Mucosa of stomach (tissue), 1 donor: Measurements from ENCODE around the gene SLC22A7.

ENCODE experiments used
- H3K27me3 ChIP-seq: one replicate; pipeline ENCODE4 v1.7.0; 2013; ENCODE audit warnings: mild to moderate bottlenecking, low read length; ENCODE audit not compliant: control insufficient read depth, insufficient read depth
- H3K36me3 ChIP-seq: one replicate; pipeline ENCODE4 v1.7.0; 2013; ENCODE audit warnings: low read length; ENCODE audit not compliant: control insufficient read depth, insufficient read depth
- H3K4me1 ChIP-seq: one replicate; pipeline ENCODE4 v1.7.0; 2013; ENCODE audit warnings: mild to moderate bottlenecking, low read length; ENCODE audit not compliant: control insufficient read depth, insufficient read depth
- H3K4me3 ChIP-seq: one replicate; pipeline ENCODE4 v1.7.0; 2013; ENCODE audit warnings: low read length
- H3K9ac ChIP-seq: one replicate; pipeline ENCODE4 v1.7.0; 2013; ENCODE audit warnings: mild to moderate bottlenecking, low read length, moderate library complexity
- H3K9me3 ChIP-seq: one replicate; pipeline ENCODE4 v1.7.0; 2013; ENCODE audit warnings: mild to moderate bottlenecking, low read length, moderate library complexity; ENCODE audit not compliant: control insufficient read depth
- donor health status: Pancreatic carcinoma.

SLC22A7 gene

DNA sequence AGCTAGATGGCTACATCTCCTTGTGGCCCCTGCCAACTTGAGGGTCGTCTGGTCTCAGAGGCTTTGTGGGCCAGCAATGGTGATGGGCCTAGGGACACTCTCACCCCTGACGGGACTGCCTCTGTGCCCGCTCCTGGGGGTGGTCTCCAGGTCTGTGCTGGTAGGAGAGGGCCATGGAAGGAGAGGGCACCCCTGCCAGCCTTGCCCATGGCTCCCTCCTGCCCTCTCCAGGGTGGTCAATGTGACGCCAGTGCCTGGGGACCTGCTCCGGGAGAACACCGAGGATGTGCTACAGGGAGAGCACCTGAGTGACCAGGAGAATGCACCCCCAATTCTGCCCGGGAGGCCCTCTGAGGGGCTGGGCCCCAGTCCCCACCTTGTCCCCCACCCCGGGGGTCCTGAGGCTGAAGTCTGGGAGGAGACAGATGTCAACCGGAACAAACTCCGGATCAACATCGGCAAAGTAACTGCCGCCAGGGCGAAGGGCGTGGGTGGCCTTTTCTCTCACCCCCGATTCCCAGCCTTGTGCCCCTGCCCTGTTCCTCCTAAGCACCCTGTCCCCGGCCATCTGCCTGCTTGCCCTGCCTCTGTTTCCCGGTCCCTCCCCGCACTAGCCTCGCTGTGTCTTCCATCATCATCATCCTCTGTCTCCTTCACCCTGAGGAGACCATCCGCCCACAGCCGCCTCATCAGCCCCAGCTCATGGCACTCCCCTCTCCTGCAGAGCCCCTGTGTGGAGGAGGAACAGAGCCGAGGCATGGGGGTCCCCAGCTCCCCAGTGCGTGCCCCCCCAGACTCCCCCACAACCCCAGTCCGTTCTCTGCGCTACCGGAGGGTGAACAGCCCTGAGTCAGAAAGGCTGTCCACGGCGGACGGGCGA, 39.0 kb upstream of the SLC22A7 start:
- Histone ChIP-seq H3K4me3 (no peak overlapping the region), H3K9me3 (no peaks in the 10 kb centered on the region), H3K9ac (no peak overlapping the region), H3K36me3 (no peaks in the 10 kb centered on the region), H3K4me1 (peaks cover 3% of the 10 kb centered on the region), H3K27me3 (peaks cover 6% of the 10 kb centered on the region)

DNA sequence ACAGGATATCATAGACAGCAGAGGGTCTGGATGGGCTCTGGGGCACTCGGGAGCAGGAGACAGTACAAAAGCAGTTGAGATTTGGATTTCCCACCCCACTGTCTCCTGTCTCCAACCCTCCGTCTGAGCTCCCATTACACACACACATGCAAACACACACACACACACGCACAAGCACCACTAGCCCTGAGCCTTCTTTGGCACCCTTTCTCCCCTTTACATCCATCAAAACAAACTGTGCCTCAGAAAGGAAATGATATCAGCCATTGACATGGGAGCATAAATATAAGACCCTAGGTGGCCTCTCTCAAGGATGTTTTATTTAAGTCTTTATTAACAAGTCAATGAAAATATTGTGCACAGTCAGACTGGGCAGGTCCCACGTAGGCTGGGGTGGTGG, 37.3 kb upstream of the SLC22A7 start:
- H3K27me3 ChIP-seq = peaks cover 6% of the 10 kb centered on the region
- H3K4me1 ChIP-seq = peaks cover 3% of the 10 kb centered on the region
- H3K9me3 ChIP-seq = no peaks in the 10 kb centered on the region
- no peak overlapping the region for H3K9ac ChIP-seq
- H3K36me3 ChIP-seq = no peaks in the 10 kb centered on the region
- no peak overlapping the region for H3K4me3 ChIP-seq

DNA sequence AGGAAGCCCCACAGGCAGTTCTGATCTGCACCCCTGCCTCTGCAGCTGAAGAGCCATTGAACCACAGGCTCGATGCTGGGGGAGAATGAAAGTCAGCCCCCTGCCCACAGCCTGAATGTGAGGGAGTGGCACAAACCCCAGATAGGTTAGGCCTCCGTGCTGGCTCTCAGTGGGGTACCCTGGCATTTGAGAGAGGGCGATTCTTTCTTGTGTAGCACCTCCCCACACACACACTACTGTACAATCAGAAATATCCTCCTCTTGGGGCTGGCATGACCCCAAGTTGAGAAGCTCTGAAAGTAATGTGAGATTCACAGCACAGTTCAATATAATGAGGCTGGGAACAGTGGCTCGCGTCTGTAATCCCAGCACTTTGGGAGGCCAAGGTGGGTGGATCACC, 36.9 kb upstream of the SLC22A7 start:
- H3K9me3 ChIP-seq = no peaks in the 10 kb centered on the region
- H3K9ac ChIP-seq = no peak overlapping the region
- H3K4me1 ChIP-seq = peaks cover 3% of the 10 kb centered on the region
- H3K36me3 ChIP-seq = no peaks in the 10 kb centered on the region
- H3K27me3 ChIP-seq = peaks cover 6% of the 10 kb centered on the region
- H3K4me3 ChIP-seq = no peak overlapping the region

DNA sequence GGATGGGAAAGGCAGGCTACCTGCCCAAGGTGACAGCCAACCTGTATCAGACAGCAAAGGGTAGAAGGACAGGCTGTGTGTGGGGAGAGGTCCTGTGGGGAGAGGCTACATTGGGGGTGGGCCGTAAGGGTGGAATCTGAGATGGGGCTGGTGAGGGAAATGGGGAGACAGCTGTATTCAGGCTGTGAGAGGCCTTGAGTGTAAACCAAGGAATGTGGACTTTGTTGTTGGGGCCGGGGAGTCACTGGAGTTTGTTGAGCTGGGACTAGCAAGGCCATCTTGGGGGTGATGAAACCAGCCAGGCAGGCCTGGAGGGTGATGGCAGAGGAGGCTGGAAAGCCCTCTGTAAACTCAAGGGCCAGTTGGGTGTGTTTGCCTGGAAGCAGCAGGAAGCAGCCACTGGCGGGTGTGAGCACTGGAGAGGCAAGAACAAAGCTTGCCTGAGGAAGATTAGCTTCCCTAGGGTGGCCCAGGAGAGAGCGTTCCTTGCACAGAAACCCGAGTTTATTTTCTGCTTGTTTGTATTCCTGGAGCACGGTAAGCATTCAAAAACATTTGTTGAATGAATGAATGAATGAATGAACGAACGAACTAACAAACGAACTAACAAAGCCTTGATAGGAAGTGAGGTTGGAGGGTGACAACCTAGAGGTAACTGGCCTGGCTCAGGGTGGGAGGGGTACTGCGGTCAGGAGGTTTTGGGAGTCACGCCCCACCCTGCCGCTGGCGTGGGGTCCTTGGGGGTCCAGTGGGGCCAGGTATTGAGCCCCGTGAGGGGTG, 35.9 kb upstream of the SLC22A7 start:
- H3K4me3 ChIP-seq = no peak overlapping the region
- H3K9ac ChIP-seq = no peak overlapping the region
- peaks cover 6% of the 10 kb centered on the region for H3K4me1 ChIP-seq
- no peaks in the 10 kb centered on the region for H3K9me3 ChIP-seq
- no peaks in the 10 kb centered on the region for H3K36me3 ChIP-seq
- peaks cover 3% of the 10 kb centered on the region for H3K27me3 ChIP-seq

DNA sequence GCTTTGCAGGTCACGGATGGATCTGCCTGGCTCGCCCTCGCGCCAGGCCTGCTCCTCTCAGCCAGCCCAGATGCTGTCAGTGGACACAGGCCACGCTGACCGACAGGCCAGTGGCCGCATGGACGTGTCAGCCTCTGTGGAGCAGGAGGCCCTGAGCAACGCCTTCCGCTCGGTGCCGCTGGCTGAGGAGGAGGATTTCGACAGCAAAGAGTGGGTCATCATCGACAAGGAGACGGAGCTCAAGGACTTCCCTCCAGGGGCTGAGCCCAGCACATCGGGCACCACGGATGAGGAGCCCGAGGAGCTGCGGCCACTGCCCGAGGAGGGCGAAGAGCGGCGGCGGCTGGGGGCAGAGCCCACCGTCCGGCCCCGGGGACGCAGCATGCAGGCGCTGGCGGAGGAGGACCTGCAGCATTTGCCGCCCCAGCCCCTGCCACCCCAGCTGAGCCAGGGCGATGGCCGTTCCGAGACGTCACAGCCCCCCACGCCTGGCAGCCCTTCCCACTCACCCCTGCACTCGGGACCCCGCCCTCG, 35.2 kb upstream of the SLC22A7 start:
- H3K9me3 ChIP-seq = no peaks in the 10 kb centered on the region
- no peak overlapping the region for H3K9ac ChIP-seq
- H3K27me3 ChIP-seq = peaks cover 3% of the 10 kb centered on the region
- H3K36me3 ChIP-seq = no peaks in the 10 kb centered on the region
- H3K4me1 ChIP-seq = peaks cover 12% of the 10 kb centered on the region
- H3K4me3 ChIP-seq = no peak overlapping the region

DNA sequence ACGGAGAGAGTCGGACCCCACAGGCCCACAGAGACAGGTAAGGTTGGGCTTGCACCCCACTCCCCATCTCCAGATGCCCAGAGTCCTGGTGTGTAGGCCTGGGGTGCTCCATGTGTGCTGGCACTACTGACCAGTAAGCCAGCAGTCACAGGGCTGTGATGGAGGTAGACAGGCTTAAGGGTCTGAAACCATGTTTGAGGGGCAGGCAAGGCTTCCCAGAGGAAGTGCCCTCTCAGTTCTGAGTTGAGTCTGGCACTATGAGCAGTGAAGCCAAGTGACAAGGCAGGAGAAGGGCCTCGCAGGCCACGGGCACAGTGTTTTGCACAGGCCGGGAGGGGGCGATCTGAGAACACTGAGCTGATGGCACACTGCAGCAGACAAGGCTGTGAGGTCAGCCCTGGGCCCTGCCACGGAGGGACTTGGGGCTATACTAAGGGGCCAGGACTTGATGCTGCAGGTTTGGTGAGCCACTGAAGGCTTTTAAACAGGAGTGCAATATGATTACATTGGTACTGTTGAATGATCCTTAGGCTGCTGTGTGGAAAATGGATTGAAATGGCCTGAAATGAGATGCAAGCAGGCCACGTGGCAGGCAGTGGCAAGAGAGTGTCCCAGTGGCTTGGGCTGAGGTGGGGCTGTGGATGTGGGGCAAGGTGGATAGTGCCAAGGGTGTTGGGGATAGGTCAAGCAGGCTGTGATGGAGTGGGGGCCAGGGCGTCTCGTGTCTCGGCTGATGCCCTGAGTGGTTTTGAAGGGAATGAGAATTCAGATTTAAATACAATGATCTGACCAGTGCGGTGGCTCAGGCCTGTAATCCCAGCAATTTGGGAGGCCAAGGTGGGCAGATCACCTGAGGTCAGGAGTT, 34.5 kb upstream of the SLC22A7 start:
- Histone ChIP-seq H3K36me3 (no peaks in the 10 kb centered on the region), H3K4me1 (peaks cover 19% of the 10 kb centered on the region), H3K9me3 (no peaks in the 10 kb centered on the region), H3K4me3 (no peak overlapping the region), H3K9ac (no peak overlapping the region), H3K27me3 (no peaks in the 10 kb centered on the region)

DNA sequence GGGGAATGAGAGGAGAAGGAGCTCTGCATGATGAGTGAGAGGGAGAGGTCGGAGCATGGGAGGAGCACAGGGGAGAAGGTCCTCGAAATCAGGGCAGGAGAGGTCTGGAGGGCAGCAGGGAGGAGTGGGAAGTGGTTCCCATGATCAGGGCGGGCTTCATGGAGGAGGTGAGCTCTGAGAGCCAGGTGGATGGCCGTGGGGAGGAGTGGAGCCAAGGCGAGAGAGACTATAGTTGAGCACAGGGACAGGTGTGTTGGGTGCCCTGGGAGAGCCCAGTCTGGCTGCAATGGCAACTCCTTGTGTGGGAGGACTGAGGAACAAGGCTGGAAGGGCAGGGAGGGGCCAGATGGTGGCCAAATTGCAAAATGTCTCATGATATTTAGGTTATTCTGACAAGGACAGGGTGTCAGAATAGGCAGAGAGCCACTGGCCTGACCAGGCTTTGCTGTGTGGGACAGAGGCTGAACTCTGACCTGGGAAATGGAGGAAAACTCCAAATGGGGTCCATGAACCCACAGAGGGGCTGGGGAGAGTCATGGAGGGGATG, 33.4 kb upstream of the SLC22A7 start:
- Histone ChIP-seq H3K9me3 (no peaks in the 10 kb centered on the region), H3K9ac (no peak overlapping the region), H3K27me3 (no peaks in the 10 kb centered on the region), H3K4me1 (peaks cover 30% of the 10 kb centered on the region), H3K4me3 (no peak overlapping the region), H3K36me3 (no peaks in the 10 kb centered on the region)

DNA sequence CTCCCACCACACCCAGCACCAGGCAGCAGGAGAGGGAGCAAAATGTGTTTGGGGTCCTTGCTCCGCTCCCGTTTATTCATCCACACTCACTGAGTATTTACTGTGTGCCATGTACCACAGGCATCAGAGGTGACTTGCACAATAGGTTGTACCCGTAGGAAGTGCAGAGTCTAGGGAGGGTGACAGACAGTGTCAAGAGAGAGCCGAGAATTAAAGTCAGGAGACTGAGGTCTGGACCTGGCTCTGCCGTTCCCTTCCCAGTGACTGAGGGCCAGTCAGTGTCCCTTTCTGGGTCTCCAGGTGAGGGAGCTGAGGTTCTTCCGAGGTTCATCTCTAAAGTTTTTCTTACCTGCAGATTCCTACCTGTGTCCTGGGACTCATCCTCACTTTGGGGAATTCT, 32.5 kb upstream of the SLC22A7 start:
- peaks cover 39% of the 10 kb centered on the region for H3K4me1 ChIP-seq
- H3K9ac ChIP-seq = no peak overlapping the region
- no peak overlapping the region for H3K4me3 ChIP-seq
- no peaks in the 10 kb centered on the region for H3K27me3 ChIP-seq
- no peaks in the 10 kb centered on the region for H3K9me3 ChIP-seq
- H3K36me3 ChIP-seq = no peaks in the 10 kb centered on the region

DNA sequence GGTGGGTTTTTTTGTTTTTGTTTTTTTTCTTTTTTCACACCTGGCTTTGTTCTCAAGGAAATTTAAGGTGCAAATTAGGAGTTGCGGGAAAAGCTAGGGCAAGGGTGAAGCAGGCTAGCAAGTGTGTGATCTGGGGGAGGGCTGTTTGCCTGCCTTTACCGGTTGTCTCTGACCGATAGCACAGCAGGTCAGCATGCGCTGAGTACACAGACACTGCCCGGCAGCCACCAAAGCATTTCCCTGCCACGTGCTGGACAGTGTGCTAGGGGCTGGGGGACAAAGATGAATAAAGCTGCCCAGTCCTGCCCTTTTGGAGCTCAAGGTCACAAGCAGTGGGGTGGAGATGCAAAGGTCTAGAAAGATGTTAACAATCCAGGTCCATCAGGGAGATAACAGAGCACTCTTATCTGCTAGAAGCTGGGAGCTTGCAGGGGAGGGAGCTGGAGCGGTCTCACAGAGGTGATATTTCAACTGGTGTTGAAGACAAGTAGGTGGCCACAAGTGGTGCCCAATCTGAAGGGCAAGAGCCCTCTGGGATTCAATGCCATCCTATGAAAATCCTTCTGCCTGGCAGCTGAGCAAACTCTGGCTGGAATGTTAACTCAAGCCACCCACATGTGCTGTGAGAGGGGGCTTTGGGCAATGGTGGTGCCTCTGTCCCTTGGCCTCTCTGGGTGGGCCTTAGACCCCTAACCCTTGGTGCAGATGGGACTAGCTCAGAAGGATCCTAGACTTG, 30.3 kb upstream of the SLC22A7 start:
- H3K27me3 ChIP-seq = no peaks in the 10 kb centered on the region
- H3K36me3 ChIP-seq = no peaks in the 10 kb centered on the region
- no peaks in the 10 kb centered on the region for H3K9me3 ChIP-seq
- peak overlapping the region; percentile 34 for H3K9ac ChIP-seq
- peaks cover 40% of the 10 kb centered on the region for H3K4me1 ChIP-seq
- H3K4me3 ChIP-seq = no peak overlapping the region

DNA sequence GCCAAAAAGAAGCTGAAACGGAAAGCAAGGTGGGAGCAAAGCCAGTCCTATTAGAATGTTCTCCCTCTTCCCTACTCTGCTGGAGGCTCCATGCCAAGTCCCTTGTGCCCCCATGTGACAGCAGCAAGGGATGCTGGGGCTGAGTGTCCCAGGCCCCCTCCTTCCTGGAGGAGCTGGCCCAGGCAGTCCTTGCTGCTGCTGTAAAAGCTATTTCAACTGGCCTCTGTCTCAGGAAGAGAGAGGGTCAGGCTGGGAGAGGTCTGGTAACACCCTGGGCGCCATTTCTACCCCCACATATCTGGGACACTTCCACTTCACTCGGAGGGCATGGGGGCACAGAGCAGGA, 29.7 kb upstream of the SLC22A7 start:
- H3K36me3 ChIP-seq = no peaks in the 10 kb centered on the region
- H3K9me3 ChIP-seq = no peaks in the 10 kb centered on the region
- peaks cover 40% of the 10 kb centered on the region for H3K4me1 ChIP-seq
- no peaks in the 10 kb centered on the region for H3K27me3 ChIP-seq
- H3K9ac ChIP-seq = peak overlapping the region; percentile 23
- no peak overlapping the region for H3K4me3 ChIP-seq

DNA sequence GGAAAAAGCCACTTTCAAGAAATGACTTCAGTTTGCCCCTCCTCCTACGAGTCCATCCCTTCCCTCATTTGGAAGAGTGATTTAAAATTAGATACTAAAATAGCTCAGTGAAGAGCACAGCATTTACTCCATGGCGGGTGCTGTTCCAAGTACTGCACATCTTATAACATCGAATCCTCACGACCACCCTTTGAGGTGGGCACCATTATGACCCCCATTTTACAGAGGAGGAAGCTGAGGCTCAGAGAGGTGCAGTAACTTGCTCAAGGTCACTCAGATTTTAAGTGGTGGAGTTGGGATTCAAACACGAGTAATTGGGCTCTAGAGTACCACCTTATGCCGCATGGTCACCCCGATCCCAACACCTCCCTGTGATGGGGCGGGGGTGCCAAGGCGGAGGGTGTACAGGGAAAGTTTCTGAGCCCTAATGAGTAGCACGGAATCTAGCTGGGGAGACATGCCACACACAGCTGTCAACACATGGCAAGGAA, 29.2 kb upstream of the SLC22A7 start:
- H3K36me3 ChIP-seq = no peaks in the 10 kb centered on the region
- peak overlapping the region; percentile 29 for H3K9ac ChIP-seq
- H3K4me1 ChIP-seq = peaks cover 41% of the 10 kb centered on the region
- H3K9me3 ChIP-seq = no peaks in the 10 kb centered on the region
- peak overlapping the region; percentile 9 for H3K4me3 ChIP-seq
- no peaks in the 10 kb centered on the region for H3K27me3 ChIP-seq
